Breast epithelium (tissue), 3 donors: ENCODE results near the gene MAGT1.

Experiments used
- POLR2A ChIP-seq: fragments of 450-650 bp; IDR thresholded peaks from one replicate; pipeline ENCODE4 v1.6.1; 2016; ENCODE audit warnings: antibody characterized with exemption, mild to moderate bottlenecking, moderate library complexity
- POLR2AphosphoS5 ChIP-seq, 3 donors: sonication (generic); formaldehyde crosslinking; IDR thresholded peaks; one replicate each; pipeline ENCODE4 v1.6.1; 2017; ENCODE audit warnings: antibody characterized with exemption in 3 of 3
- TF ChIP-seq, protein P1 (sequence below), 3 donors: fragments of 450-650 bp; IDR thresholded peaks; one replicate each; pipeline ENCODE4 v1.5.1; 2016 to 2017; ENCODE audit warnings: antibody characterized with exemption in 3 of 3, mild to moderate bottlenecking in 3 of 3, moderate library complexity in 3 of 3

DNA sequence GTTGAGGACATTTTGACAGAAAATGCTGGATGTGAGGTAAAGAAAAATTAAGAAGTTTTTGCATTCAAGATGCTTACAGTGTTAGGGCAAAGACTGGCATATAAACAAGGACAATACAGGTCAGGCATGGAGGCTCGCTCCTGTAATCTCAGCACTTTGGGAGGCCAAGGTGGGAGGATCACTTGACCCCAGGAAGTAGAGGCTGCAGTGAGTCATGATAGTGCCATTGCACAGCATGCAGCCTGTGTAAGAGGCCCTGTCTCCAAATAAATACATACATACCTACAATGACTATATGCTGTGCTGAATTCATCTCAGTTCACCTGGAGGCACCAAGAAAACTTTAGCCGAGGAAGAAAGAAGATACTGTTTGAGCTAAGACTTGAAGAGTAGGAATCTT is 2.3 kb downstream of the MAGT1 start:
- TF ChIP-seq, protein P1, sequence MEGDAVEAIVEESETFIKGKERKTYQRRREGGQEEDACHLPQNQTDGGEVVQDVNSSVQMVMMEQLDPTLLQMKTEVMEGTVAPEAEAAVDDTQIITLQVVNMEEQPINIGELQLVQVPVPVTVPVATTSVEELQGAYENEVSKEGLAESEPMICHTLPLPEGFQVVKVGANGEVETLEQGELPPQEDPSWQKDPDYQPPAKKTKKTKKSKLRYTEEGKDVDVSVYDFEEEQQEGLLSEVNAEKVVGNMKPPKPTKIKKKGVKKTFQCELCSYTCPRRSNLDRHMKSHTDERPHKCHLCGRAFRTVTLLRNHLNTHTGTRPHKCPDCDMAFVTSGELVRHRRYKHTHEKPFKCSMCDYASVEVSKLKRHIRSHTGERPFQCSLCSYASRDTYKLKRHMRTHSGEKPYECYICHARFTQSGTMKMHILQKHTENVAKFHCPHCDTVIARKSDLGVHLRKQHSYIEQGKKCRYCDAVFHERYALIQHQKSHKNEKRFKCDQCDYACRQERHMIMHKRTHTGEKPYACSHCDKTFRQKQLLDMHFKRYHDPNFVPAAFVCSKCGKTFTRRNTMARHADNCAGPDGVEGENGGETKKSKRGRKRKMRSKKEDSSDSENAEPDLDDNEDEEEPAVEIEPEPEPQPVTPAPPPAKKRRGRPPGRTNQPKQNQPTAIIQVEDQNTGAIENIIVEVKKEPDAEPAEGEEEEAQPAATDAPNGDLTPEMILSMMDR (IDR thresholded peaks at IDR 0.05) = no peak
- no peak for TF ChIP-seq POLR2AphosphoS5 (IDR thresholded peaks at IDR 0.05)
- no peak for TF ChIP-seq POLR2A
